ENCODE measurements around the gene MRPL46.
A peak's percentile ranks its signal among the peaks of the same experiment; 100 is the strongest.

Gene MRPL46

GRCh38 chr15:88453651-88454050, 13.5 kb downstream of the MRPL46 start:
- TF ChIP-seq EZH2 (IDR thresholded peaks at IDR 0.05; ENCODE audit: borderline replicate concordance, low read depth, low read length, severe bottlenecking) (no peak), CTCF (IDR thresholded peaks at IDR 0.05; ENCODE audit: borderline replicate concordance, extremely low read depth, low read length, poor library complexity, severe bottlenecking) (no peak)
- Histone ChIP-seq H3K36me3 (ENCODE audit: insufficient read depth, low read length) (peaks cover 5% of the 10 kb centered on the region), H3K27me3 (ENCODE audit: insufficient read depth, low read length, poor library complexity) (no peaks in the 10 kb centered on the region), H3K4me1 (ENCODE audit: insufficient read depth, low read length) (peaks cover 5% of the 10 kb centered on the region), H3K4me3 (ENCODE audit: low read depth in 1 of 2, low read length in 2 of 2) (no peak overlapping the region), H3K79me2 (ENCODE audit: insufficient read depth, low read length) (no peaks in the 10 kb centered on the region), H3K9me3 (ENCODE audit: insufficient read depth, low read length, severe bottlenecking) (no peaks in the 10 kb centered on the region), H3K4me2 (ENCODE audit: insufficient read depth, low read length) (no peak overlapping the region), H2AFZ (ENCODE audit: low read depth, low read length) (no peak overlapping the region), H3K27ac (ENCODE audit: low read length) (no peak overlapping the region), H3K9ac (ENCODE audit: low read depth, low read length) (no peak overlapping the region), H4K20me1 (ENCODE audit: insufficient read depth, low read length) (no peaks in the 10 kb centered on the region; the same call in 1 of the 2 replicates)
- DNase-seq = no peak
- ATAC-seq (ENCODE audit: insufficient read depth, low read depth) = no peak

GRCh38 chr15:88450125-88450798, 16.9 kb downstream of the MRPL46 start:
- peaks cover 5% of the 10 kb centered on the region for H3K4me1 ChIP-seq (ENCODE audit: insufficient read depth, low read length)
- H3K27ac ChIP-seq (ENCODE audit: low read length) = 0 out of 2 replicates have a peak overlapping the region, but pooled peaks have one; percentile 28
- H3K4me2 ChIP-seq (ENCODE audit: insufficient read depth, low read length) = peak overlapping the region; percentile 60; the same call in 1 of the 2 replicates
- ATAC-seq (ENCODE audit: insufficient read depth, low read depth) (peak; percentile 78), DNase-seq (peak; percentile 81)
- no peaks in the 10 kb centered on the region for H4K20me1 ChIP-seq (ENCODE audit: insufficient read depth, low read length)
- H3K79me2 ChIP-seq (ENCODE audit: insufficient read depth, low read length) = no peaks in the 10 kb centered on the region
- H3K27me3 ChIP-seq (ENCODE audit: insufficient read depth, low read length, poor library complexity) = no peaks in the 10 kb centered on the region
- H3K9me3 ChIP-seq (ENCODE audit: insufficient read depth, low read length, severe bottlenecking) = no peaks in the 10 kb centered on the region
- H3K36me3 ChIP-seq (ENCODE audit: insufficient read depth, low read length) = no peaks in the 10 kb centered on the region
- H3K4me3 ChIP-seq (ENCODE audit: low read depth in 1 of 2, low read length in 2 of 2) = peak overlapping the region in 1 of 2 experiments; percentile 31; a peak in 1 of 4 replicates
- H3K9ac ChIP-seq (ENCODE audit: low read depth, low read length) = no peak overlapping the region
- TF ChIP-seq CTCF (IDR thresholded peaks at IDR 0.05; ENCODE audit: borderline replicate concordance, extremely low read depth, low read length, poor library complexity, severe bottlenecking) = peak; percentile 94
- TF ChIP-seq EZH2 (IDR thresholded peaks at IDR 0.05; ENCODE audit: borderline replicate concordance, low read depth, low read length, severe bottlenecking) = no peak
- H2AFZ ChIP-seq (ENCODE audit: low read depth, low read length) = peak overlapping the region; percentile 66; the same call in 1 of the 2 replicates

- H3K4me2 ChIP-seq (ENCODE audit: insufficient read depth, low read length) = peak overlapping the region; percentile 60; the same call in 1 of the 2 replicates
- no peak for DNase-seq
- H3K27ac ChIP-seq (ENCODE audit: low read length) = no peak overlapping the region
Observed at GRCh38 chr15:88449581-88449980, 17.6 kb downstream of the MRPL46 start.

More at GRCh38 chr15:88449581-88449980, 17.6 kb downstream of the MRPL46 start:
- Histone ChIP-seq H3K9ac (ENCODE audit: low read depth, low read length) (no peak overlapping the region), H3K4me1 (ENCODE audit: insufficient read depth, low read length) (peaks cover 5% of the 10 kb centered on the region), H2AFZ (ENCODE audit: low read depth, low read length) (0 out of 2 replicates have a peak overlapping the region, but pooled peaks have one; percentile 66), H4K20me1 (ENCODE audit: insufficient read depth, low read length) (no peaks in the 10 kb centered on the region), H3K9me3 (ENCODE audit: insufficient read depth, low read length, severe bottlenecking) (no peaks in the 10 kb centered on the region), H3K4me3 (ENCODE audit: low read depth in 1 of 2, low read length in 2 of 2) (no peak overlapping the region), H3K27me3 (ENCODE audit: insufficient read depth, low read length, poor library complexity) (no peaks in the 10 kb centered on the region), H3K79me2 (ENCODE audit: insufficient read depth, low read length) (no peaks in the 10 kb centered on the region), H3K36me3 (ENCODE audit: insufficient read depth, low read length) (no peaks in the 10 kb centered on the region)
- TF ChIP-seq CTCF (IDR thresholded peaks at IDR 0.05; ENCODE audit: borderline replicate concordance, extremely low read depth, low read length, poor library complexity, severe bottlenecking) = no peak
- TF ChIP-seq EZH2 (IDR thresholded peaks at IDR 0.05; ENCODE audit: borderline replicate concordance, low read depth, low read length, severe bottlenecking) = no peak
- ATAC-seq (ENCODE audit: insufficient read depth, low read depth) = no peak
